Neural crest cell (in vitro differentiated cells): Measurements from ENCODE around the gene PDGFD. TPM values are rescaled to one million over a fixed set of nuclear protein-coding genes. Genes with fewer than 3 reads are reported as not detected.

ENCODE experiments used
- DNase-seq: peaks from one replicate; pipeline ENCODE4 v3.0.0; 2021; ENCODE audit warnings: low read depth, mixed read lengths, low spot score
- H3K27ac Mint-ChIP-seq: one replicate; pipeline ENCODE4 v1.8.0; 2021; ENCODE audit warnings: mild to moderate bottlenecking, mixed read lengths; ENCODE audit not compliant: unreplicated experiment
- H3K27me3 Mint-ChIP-seq: 2 replicates; pipeline ENCODE4 v1.8.0; 2021; ENCODE audit warnings: low read depth, mild to moderate bottlenecking, mixed read lengths
- H3K36me3 Mint-ChIP-seq: 2 replicates; pipeline ENCODE4 v1.8.0; 2021; ENCODE audit warnings: low read depth, mild to moderate bottlenecking, mixed read lengths
- H3K4me1 Mint-ChIP-seq: 2 replicates; pipeline ENCODE4 v1.8.0; 2021; ENCODE audit warnings: mixed read lengths
- H3K4me3 Mint-ChIP-seq: one replicate; pipeline ENCODE4 v1.8.0; 2021; ENCODE audit warnings: mild to moderate bottlenecking, mixed read lengths
- H3K9me3 Mint-ChIP-seq: 2 replicates; pipeline ENCODE4 v1.8.0; 2021; ENCODE audit warnings: mixed read lengths
- total RNA-seq: library from RNA; stranded (reverse); gene quantifications from 2 replicates; pipeline ENCODE4 v1.2.1, GENCODE V29; 2021
- TF ChIP-seq, protein P1 (sequence below): fragments of 200-600 bp; sonication (generic); conservative IDR thresholded peaks from 2 replicates; pipeline ENCODE4 v1.5.0; 2021; ENCODE audit warnings: antibody characterized with exemption, mild to moderate bottlenecking

PDGFD gene
- total RNA-seq, 1 donor from 2014 or later, result 3.4 TPM

DNA sequence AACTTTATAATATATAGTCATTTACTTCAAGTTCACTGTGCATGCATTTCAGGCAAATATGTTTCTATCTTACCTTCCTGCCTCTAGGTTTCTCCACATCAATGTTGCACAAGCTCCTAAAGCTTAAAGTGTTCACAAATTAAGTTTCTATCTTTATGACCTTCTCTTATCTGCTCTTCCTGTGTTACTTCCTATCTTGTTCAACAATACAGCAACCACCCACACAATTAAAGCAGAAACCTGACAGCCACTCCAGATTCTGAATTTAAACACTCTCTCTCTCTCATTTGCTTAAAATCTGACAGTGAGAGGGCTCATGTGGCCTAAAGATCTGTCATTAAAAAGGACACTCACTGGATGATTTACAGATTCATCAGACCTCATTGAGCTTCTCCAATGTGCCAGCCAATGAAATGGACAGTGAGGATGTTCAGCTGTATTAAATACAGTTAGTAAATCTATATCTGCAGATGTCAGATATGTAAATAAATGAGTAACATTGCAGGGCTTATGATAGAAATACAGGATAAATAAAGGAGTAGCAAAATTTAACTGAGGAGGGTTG, 10.9 kb downstream of the PDGFD start:
- no peaks in the 10 kb centered on the region for H3K27me3 Mint-ChIP-seq
- no peak overlapping the region for H3K4me3 Mint-ChIP-seq
- DNase-seq, result no peak
- no peak overlapping the region for H3K27ac Mint-ChIP-seq
- peaks cover 13% of the 10 kb centered on the region for H3K4me1 Mint-ChIP-seq
- no peaks in the 10 kb centered on the region for H3K9me3 Mint-ChIP-seq
- no peaks in the 10 kb centered on the region for H3K36me3 Mint-ChIP-seq
- TF ChIP-seq, protein P1, sequence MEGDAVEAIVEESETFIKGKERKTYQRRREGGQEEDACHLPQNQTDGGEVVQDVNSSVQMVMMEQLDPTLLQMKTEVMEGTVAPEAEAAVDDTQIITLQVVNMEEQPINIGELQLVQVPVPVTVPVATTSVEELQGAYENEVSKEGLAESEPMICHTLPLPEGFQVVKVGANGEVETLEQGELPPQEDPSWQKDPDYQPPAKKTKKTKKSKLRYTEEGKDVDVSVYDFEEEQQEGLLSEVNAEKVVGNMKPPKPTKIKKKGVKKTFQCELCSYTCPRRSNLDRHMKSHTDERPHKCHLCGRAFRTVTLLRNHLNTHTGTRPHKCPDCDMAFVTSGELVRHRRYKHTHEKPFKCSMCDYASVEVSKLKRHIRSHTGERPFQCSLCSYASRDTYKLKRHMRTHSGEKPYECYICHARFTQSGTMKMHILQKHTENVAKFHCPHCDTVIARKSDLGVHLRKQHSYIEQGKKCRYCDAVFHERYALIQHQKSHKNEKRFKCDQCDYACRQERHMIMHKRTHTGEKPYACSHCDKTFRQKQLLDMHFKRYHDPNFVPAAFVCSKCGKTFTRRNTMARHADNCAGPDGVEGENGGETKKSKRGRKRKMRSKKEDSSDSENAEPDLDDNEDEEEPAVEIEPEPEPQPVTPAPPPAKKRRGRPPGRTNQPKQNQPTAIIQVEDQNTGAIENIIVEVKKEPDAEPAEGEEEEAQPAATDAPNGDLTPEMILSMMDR, result no peak

DNA sequence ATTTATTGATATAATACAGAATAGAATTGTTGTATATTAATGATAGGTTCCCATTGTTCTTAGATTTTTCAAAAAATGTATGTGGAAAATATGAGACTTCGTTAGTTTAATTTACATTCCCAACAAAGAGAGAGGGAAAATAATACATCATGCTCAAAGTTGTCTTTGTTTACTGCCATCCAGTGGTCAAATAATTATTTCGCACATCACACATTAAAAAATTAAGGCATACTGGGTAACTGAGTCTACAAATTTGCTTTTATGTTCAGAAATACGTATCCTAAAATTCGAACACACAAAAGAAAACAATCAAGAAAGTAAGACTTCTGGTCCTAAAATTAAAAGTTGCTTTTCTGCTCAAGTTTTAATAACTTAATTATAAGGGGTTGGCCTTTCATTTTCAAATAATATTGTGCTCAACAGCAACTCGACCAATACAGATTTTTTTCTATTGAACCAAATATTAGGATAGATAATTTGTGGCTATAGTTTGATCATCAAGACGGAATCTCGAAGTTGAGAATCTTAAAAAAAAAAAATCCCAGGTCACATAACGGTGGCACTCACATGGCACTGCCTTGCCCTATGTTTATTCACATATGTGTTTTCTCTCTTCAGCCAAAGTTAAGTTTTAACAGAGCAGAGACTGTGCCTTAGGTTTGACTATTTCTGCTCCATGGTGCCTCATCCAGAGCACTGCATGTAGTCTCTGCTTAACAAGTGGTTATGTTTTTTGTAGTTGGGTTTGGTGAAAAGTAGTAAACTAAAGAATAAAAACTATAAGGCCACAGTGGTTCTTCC, 12.3 kb downstream of the PDGFD start:
- TF ChIP-seq, protein P1, result peak; percentile 58
- H3K27ac Mint-ChIP-seq, result no peak overlapping the region
- no peaks in the 10 kb centered on the region for H3K27me3 Mint-ChIP-seq
- H3K4me1 Mint-ChIP-seq, result peaks cover 12% of the 10 kb centered on the region
- no peak overlapping the region for H3K4me3 Mint-ChIP-seq
- H3K36me3 Mint-ChIP-seq, result no peaks in the 10 kb centered on the region
- no peak for DNase-seq
- no peaks in the 10 kb centered on the region for H3K9me3 Mint-ChIP-seq

DNA sequence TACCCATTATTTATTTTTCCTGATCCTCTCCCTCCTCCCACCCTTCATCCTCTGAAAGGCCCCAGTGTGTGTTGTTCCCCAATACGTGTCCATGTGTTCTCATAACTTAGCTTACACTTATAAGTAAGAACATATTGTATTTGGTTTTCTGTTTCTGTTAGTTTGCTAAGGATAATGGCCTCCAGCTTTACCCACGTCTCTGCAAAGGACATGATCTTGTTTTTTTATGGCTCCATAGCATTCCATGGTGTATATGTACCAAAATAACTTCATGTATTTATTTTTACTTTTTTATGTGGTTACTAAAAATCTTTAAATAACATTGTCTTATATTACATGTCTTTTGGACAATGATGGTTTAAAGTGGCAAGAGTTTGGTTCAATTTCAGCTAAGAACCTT, 15.2 kb downstream of the PDGFD start:
- H3K27me3 Mint-ChIP-seq, result no peaks in the 10 kb centered on the region
- no peaks in the 10 kb centered on the region for H3K36me3 Mint-ChIP-seq
- TF ChIP-seq, protein P1, result no peak
- no peaks in the 10 kb centered on the region for H3K9me3 Mint-ChIP-seq
- no peak overlapping the region for H3K27ac Mint-ChIP-seq
- H3K4me3 Mint-ChIP-seq, result no peak overlapping the region
- no peak for DNase-seq
- H3K4me1 Mint-ChIP-seq, result peaks cover 4% of the 10 kb centered on the region

DNA sequence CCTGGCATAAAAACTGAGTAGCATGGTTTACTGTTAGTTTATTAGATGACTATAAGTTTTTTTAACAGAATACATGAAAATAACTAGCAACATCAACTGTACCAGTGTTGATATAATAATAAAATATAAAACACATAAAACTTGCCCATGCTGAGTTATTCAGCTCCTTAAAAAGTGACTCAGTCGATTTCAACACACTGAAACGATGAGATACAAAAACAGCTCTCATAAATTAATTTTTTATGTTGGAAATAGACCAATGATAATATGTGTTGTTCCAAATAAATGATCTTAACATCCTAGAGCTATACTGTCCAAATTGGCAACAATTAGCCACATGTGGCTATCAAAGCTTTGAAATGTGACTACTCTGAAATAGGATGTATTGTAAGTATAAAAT, 15.9 kb downstream of the PDGFD start:
- Mint-ChIP-seq H3K9me3 (no peaks in the 10 kb centered on the region), H3K4me3 (no peak overlapping the region), H3K36me3 (no peaks in the 10 kb centered on the region), H3K4me1 (peaks cover 1% of the 10 kb centered on the region), H3K27ac (no peak overlapping the region), H3K27me3 (no peaks in the 10 kb centered on the region)
- TF ChIP-seq, protein P1, result no peak
- DNase-seq, result no peak

DNA sequence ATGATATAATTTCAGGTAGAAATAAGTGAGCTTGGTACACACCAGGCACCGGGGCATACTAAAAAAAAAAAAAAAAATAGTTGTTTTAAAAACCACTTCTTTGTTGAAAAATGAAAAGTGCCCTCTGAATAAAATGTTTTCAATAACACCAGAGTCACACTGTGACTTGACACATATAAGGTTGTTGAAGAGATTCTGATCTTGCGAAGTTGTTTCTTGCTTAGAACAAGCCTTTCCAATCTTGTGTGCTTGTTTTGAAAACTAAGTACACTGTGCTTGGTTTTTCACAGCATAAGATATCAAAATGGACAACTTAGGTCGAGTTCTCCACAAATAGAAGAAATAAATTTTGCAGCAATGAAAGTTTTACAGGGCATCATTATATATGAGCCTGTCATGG, 17.0 kb downstream of the PDGFD start:
- no peak for DNase-seq
- Mint-ChIP-seq H3K9me3 (no peaks in the 10 kb centered on the region), H3K4me1 (no peaks in the 10 kb centered on the region), H3K27me3 (no peaks in the 10 kb centered on the region), H3K27ac (no peak overlapping the region), H3K4me3 (no peak overlapping the region), H3K36me3 (no peaks in the 10 kb centered on the region)
- TF ChIP-seq, protein P1, result no peak
